ENCODE measurements around the gene GRIK2. TPM values are rescaled to one million over a fixed set of nuclear protein-coding genes. Genes with fewer than 3 reads are reported as not detected.

Gene GRIK2
- total RNA-seq, 1 experiment from 2014 or later = 0.70 TPM

DNA sequence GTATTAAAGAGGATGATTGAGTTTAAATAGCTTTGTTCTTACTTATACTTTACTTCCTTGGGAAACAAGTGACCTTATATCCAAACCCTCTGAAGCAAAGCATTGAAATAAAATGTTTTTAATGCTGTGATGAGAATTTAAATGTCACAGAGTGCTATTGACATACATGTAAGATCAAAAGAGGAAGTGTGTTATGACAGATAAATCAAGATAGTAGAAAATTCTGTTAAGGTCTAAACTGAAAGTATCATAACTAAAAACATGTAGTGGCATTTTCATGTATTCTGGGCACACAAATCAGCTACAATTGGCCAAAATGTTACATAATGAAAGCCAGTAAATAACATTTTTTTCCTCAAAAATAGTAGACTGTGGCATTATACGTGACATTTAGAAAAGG is 318.0 kb downstream of the GRIK2 start:
- no peaks in the 10 kb centered on the region for H3K27me3 ChIP-seq (ENCODE audit: insufficient read depth, low read length)
- H3K18ac ChIP-seq (ENCODE audit: insufficient read length, low read depth, low read length) = no peak overlapping the region
- no peak overlapping the region for H2AK5ac ChIP-seq (ENCODE audit: insufficient read length, low read length)
- no peaks in the 10 kb centered on the region for H3K79me1 ChIP-seq (ENCODE audit: insufficient read depth, low read depth, low read length, poor library complexity, severe bottlenecking)
- peaks cover 8% of the 10 kb centered on the region for H3K4me1 ChIP-seq (ENCODE audit: insufficient read depth, low read length)
- no peak for TF ChIP-seq CTCF (conservative IDR thresholded peaks at IDR 0.05)
- H3K4ac ChIP-seq (ENCODE audit: low read depth, low read length) = no peak overlapping the region
- no peak overlapping the region for H3K4me2 ChIP-seq (ENCODE audit: insufficient read depth, insufficient read length, low read length)
- no peaks in the 10 kb centered on the region for H3K9me3 ChIP-seq (ENCODE audit: control insufficient read depth, low read depth, low read length)
- no peaks in the 10 kb centered on the region for H4K20me1 ChIP-seq (ENCODE audit: control insufficient read depth, insufficient read depth, insufficient read length)
- H2AFZ ChIP-seq (ENCODE audit: low read length) = no peak overlapping the region
- no peak overlapping the region for H3K56ac ChIP-seq (ENCODE audit: insufficient read length, low read depth, low read length)
- no peak overlapping the region for H2BK120ac ChIP-seq (ENCODE audit: low read depth, low read length, poor library complexity, severe bottlenecking)
- H2BK15ac ChIP-seq (ENCODE audit: low read depth, low read length) = no peak overlapping the region
- H3K36me3 Mint-ChIP-seq (ENCODE audit: insufficient read depth in 1 of 3, low read depth in 3 of 3) = no peaks in the 10 kb centered on the region
- no CpG with 5 or more reads among the region's 1 CpG for WGBS (ENCODE audit: extremely low coverage, insufficient read length, low lambda C conversion rate)
- no peak overlapping the region for H2BK20ac ChIP-seq (ENCODE audit: low read depth, low read length, poor library complexity, severe bottlenecking)
- H3K27ac Mint-ChIP-seq = no peak overlapping the region
- H4K91ac ChIP-seq (ENCODE audit: insufficient read length, low read depth, low read length) = no peak overlapping the region
- H2BK5ac ChIP-seq (ENCODE audit: insufficient read length, low read length) = no peak overlapping the region
- no peak for DNase-seq
- no peak overlapping the region for H3T11ph ChIP-seq (ENCODE audit: low read length)
- H3K9ac ChIP-seq (ENCODE audit: extremely low read depth, insufficient read length, low read length) = no peak overlapping the region
- no peak overlapping the region for H3K27ac ChIP-seq (ENCODE audit: insufficient read length, low read depth, low read length)
- H4K8ac ChIP-seq (replicated peaks; ENCODE audit: insufficient read length, low read depth, low read length) = no peak overlapping the region
- no peak overlapping the region for H3K14ac ChIP-seq (ENCODE audit: insufficient read depth, low read length)
- H3K9me3 Mint-ChIP-seq = no peaks in the 10 kb centered on the region
- H3K23me2 ChIP-seq (ENCODE audit: insufficient read length, low read depth, low read length, poor library complexity, severe bottlenecking) = no peaks in the 10 kb centered on the region
- no peak overlapping the region for H3K23ac ChIP-seq (ENCODE audit: insufficient read length, low read depth, low read length)
- H3K4me3 Mint-ChIP-seq = no peak overlapping the region
- no peaks in the 10 kb centered on the region for H3K79me2 ChIP-seq (ENCODE audit: insufficient read depth, low read length)
- H2BK12ac ChIP-seq (ENCODE audit: insufficient read length, low read depth, low read length) = no peak overlapping the region
- peaks cover 21 to 35% of the 10 kb centered on the region in 2 experiments for H3K4me1 Mint-ChIP-seq
- H3K27me3 Mint-ChIP-seq (ENCODE audit: low read depth) = no peaks in the 10 kb centered on the region
- no peak overlapping the region for H4K5ac ChIP-seq (ENCODE audit: insufficient read length, low read depth, low read length)

Data from H9 (cell line).